A673 (cell line): ENCODE measurements around the gene NR1H2.

Experiments used
- EZH2 ChIP-seq: fragments of 200-600 bp; sonication (generic); IDR thresholded peaks from 2 replicates; pipeline ENCODE4 v1.6.1; 2017; ENCODE audit warnings: borderline replicate concordance, low read depth, mild to moderate bottlenecking, mixed read lengths, antibody characterized with exemption, low read length; ENCODE audit not compliant: poor library complexity, severe bottlenecking
- TF ChIP-seq, protein P1 (sequence below): fragments of 300-800, 200-600 bp; sonication (generic); conservative IDR thresholded peaks from 2 replicates; pipeline ENCODE4 v1.5.1; 2017; ENCODE audit warnings: low read depth, mild to moderate bottlenecking, antibody characterized with exemption, low read length, moderate library complexity, mixed read lengths

DNA sequence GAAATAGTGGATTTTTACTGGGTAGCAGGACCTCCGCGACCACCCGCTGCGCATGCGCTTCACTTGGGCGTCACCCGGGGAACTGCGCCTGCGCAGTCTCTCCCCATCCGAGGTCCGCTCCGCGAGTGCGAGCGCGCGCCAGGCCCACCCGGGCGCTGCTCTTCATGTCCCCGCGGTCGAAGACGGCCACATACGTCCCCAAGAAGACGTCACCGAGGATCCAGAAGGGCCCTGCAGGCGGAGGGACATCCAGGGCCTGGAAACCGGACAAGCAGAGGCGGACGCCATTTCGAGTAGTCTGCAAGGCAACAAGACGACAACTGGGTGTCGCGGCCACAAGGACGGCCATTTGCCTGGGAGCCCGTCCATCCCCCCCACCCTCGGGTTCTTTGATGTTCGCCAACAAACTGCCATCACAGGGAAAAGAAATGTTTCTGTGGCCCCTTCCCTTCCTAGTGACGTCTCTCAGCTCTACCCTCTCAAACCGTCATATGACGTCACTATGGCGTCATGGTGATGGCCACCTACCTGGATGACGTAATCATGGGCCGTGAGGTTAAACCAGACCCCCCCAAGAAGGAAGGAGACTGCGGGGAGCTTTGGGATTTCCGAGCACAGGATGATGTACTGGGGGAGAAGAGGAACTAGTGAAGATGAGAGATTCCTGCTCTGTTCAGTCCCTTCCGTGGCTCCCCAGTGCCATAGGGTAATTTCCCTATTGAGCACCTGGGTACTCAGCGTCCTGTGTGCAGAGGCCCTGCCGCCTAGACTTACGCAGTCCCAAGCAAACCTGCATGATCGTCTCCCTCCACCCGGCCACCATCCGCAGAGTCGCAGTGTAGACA, 17.6 kb upstream of the NR1H2 start:
- TF ChIP-seq, protein P1, sequence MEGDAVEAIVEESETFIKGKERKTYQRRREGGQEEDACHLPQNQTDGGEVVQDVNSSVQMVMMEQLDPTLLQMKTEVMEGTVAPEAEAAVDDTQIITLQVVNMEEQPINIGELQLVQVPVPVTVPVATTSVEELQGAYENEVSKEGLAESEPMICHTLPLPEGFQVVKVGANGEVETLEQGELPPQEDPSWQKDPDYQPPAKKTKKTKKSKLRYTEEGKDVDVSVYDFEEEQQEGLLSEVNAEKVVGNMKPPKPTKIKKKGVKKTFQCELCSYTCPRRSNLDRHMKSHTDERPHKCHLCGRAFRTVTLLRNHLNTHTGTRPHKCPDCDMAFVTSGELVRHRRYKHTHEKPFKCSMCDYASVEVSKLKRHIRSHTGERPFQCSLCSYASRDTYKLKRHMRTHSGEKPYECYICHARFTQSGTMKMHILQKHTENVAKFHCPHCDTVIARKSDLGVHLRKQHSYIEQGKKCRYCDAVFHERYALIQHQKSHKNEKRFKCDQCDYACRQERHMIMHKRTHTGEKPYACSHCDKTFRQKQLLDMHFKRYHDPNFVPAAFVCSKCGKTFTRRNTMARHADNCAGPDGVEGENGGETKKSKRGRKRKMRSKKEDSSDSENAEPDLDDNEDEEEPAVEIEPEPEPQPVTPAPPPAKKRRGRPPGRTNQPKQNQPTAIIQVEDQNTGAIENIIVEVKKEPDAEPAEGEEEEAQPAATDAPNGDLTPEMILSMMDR, result no peak
- no peak for TF ChIP-seq EZH2
